HFFc6 (cell line): Measurements from ENCODE around the gene AUTS2. TPM values are rescaled to one million over a fixed set of nuclear protein-coding genes. Genes with fewer than 3 reads are reported as not detected.

Experiments
- DNase-seq: peaks from one replicate; pipeline ENCODE4 v3.0.0-alpha.2; 2018
- H3K27ac Mint-ChIP-seq: 2 replicates; pipeline ENCODE4 v1.8.0; 2020; ENCODE audit warnings: mild to moderate bottlenecking, mixed read lengths
- H3K27me3 Mint-ChIP-seq: 2 replicates; pipeline ENCODE4 v1.8.0; 2021; ENCODE audit warnings: mild to moderate bottlenecking, moderate library complexity, mixed read lengths; ENCODE audit not compliant: insufficient read depth
- H3K36me3 Mint-ChIP-seq: 2 replicates; pipeline ENCODE4 v1.8.0; 2021; ENCODE audit warnings: low read depth, mixed read lengths
- H3K4me1 Mint-ChIP-seq: 2 replicates; pipeline ENCODE4 v1.8.0; 2020; ENCODE audit warnings: low read depth, mixed read lengths
- H3K4me3 Mint-ChIP-seq: 2 replicates; pipeline ENCODE4 v1.8.0; 2020; ENCODE audit warnings: mild to moderate bottlenecking, moderate library complexity, mixed read lengths
- H3K9me3 Mint-ChIP-seq: 2 replicates; pipeline ENCODE4 v1.8.0; 2020; ENCODE audit warnings: mild to moderate bottlenecking, mixed read lengths
- total RNA-seq, 6 experiments: library from RNA; stranded (reverse); fragmentation: NEBNext Ultra II Directional; extraction: Animal tissue kit (Norgen Biotek cat#: 25700); gene quantifications; 2 replicates in 1 of 6; 3 replicates in 5 of 6; pipeline ENCODE4 v1.2.3, GENCODE V29; 2021
- TF ChIP-seq, protein P1 (sequence below): fragments of 200-600 bp; sonication (generic); IDR thresholded peaks from 2 replicates; pipeline ENCODE4 v1.5.0; 2021; ENCODE audit warnings: antibody characterized with exemption, mild to moderate bottlenecking

AUTS2 gene
- total RNA-seq, 6 experiments from 2014 or later, result 0.02 to 0.19 (median 0.16) TPM; not detected in 2

DNA sequence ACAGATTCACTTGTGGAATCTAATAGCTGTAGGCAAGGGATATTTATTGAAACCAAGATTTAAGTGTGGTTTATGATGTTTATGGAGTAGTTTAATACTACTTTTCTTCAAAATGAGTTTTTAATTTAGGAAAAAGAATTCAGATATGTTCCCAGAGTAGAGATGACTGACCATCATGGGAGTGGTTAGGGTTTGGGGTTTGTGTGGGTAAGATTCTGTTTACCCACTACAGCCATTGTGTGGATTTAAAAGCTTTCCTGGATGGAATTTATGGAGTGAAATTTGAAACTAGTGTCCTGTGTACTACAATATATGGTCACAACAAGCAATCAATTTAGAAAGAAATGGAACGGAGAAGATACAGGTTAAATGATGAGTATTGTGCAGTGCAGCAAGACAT lies 453.5 kb downstream of the AUTS2 start:
- Mint-ChIP-seq H3K27ac (no peak overlapping the region), H3K36me3 (peaks cover 4% of the 10 kb centered on the region; the same call in 1 of the 2 replicates), H3K4me1 (no peaks in the 10 kb centered on the region), H3K27me3 (no peaks in the 10 kb centered on the region; the same call in 1 of the 2 replicates), H3K9me3 (peaks cover 28% of the 10 kb centered on the region), H3K4me3 (no peak overlapping the region)
- TF ChIP-seq, protein P1, sequence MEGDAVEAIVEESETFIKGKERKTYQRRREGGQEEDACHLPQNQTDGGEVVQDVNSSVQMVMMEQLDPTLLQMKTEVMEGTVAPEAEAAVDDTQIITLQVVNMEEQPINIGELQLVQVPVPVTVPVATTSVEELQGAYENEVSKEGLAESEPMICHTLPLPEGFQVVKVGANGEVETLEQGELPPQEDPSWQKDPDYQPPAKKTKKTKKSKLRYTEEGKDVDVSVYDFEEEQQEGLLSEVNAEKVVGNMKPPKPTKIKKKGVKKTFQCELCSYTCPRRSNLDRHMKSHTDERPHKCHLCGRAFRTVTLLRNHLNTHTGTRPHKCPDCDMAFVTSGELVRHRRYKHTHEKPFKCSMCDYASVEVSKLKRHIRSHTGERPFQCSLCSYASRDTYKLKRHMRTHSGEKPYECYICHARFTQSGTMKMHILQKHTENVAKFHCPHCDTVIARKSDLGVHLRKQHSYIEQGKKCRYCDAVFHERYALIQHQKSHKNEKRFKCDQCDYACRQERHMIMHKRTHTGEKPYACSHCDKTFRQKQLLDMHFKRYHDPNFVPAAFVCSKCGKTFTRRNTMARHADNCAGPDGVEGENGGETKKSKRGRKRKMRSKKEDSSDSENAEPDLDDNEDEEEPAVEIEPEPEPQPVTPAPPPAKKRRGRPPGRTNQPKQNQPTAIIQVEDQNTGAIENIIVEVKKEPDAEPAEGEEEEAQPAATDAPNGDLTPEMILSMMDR, result no peak
- no peak for DNase-seq

DNA sequence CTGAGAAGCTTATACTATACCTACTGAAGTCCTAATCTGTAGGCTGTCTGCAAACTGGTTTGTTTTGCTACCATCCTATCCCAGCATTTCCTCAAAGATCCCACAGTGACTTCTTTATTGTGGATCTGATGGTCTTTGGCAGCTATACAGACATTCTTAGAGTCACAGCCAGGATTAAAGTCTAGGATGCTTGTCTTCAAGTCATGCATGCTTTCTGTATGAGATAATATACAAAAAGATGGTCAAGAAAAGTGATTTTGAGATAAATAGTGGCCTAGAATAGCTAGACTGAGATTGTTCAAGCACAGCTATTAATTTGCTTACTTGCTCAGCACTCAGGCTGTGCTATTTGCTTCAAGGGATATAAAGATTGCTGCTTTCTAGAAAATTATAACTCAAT lies 454.4 kb downstream of the AUTS2 start:
- no peaks in the 10 kb centered on the region for H3K4me1 Mint-ChIP-seq
- no peak overlapping the region for H3K4me3 Mint-ChIP-seq
- H3K27me3 Mint-ChIP-seq, result no peaks in the 10 kb centered on the region; the same call in none of the 2 replicates
- no peak for DNase-seq
- no peak overlapping the region for H3K27ac Mint-ChIP-seq
- TF ChIP-seq, protein P1, result no peak
- peaks cover 31% of the 10 kb centered on the region for H3K9me3 Mint-ChIP-seq
- peaks cover 4% of the 10 kb centered on the region; the same call in 1 of the 2 replicates for H3K36me3 Mint-ChIP-seq

DNA sequence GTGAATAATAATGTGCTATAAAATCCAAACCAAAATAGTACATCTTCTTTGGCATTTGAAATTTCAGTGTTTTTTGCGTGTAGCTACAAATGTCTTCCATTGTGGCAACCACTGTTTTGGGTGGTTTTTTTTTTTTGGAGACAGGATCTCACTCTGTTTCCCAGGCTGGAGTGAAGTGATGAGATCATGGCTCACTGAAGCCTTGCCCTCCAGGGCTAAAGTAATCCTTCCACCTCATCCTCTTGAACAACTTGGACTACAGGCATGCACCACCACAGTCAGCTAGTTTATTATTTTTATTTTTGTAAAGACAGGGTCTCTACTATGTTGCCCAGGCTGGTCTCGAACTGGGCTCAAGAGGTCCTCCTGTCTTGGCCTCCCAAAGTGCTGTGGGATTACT lies 455.1 kb downstream of the AUTS2 start:
- H3K27ac Mint-ChIP-seq, result no peak overlapping the region
- TF ChIP-seq, protein P1, result no peak

DNA sequence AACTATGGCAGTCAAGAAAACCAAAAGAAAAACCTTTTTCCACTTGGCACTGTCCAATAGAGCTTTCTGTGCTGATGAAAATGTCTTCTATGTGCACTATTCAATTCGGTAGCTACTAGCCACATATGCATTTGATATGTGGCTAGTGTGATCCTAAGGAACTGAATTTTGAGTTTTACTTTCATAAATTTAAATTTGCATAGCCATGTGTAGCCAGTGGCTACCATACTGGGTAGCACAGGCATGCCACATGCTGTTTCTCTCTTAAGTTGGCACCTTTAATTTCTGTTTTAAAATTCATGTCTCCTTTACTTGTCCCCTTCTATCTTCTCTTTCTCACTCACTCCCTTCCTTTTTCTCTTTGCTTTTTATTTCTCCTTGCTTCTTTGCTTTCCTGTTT lies 455.7 kb downstream of the AUTS2 start:
- peaks cover 4% of the 10 kb centered on the region; the same call in 1 of the 2 replicates for H3K36me3 Mint-ChIP-seq
- peaks cover 34% of the 10 kb centered on the region for H3K9me3 Mint-ChIP-seq
- no peaks in the 10 kb centered on the region; the same call in none of the 2 replicates for H3K27me3 Mint-ChIP-seq
- no peak for DNase-seq
- no peak overlapping the region for H3K27ac Mint-ChIP-seq
- TF ChIP-seq, protein P1, result no peak
- H3K4me1 Mint-ChIP-seq, result no peaks in the 10 kb centered on the region
- H3K4me3 Mint-ChIP-seq, result no peak overlapping the region

More for the DNA sequence above, 455.1 kb downstream of the AUTS2 start:
- no peaks in the 10 kb centered on the region for H3K4me1 Mint-ChIP-seq
- no peak overlapping the region for H3K4me3 Mint-ChIP-seq
- no peak for DNase-seq
- H3K36me3 Mint-ChIP-seq, result peaks cover 4% of the 10 kb centered on the region; the same call in 1 of the 2 replicates
- no peaks in the 10 kb centered on the region; the same call in none of the 2 replicates for H3K27me3 Mint-ChIP-seq
- H3K9me3 Mint-ChIP-seq, result peaks cover 31% of the 10 kb centered on the region

DNA sequence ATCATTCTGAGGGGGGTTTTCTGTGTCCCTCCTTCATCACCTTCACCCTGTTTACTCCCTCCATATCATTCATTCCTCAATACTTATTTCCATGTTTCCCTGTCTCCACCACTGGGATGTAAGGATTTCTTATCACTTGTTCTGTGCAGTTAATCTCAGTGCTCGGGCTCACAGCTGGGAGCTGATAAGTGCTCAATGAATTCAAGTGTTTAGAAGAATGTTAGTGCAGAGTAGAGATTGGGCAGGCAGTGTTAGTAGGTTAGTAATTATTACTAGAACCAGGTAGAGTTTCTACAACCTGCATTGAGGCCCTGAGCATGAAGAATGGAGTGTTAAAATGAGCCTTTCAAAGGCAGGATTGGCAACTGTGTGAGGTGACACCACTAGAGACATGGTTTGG lies 458.1 kb downstream of the AUTS2 start:
- no peaks in the 10 kb centered on the region for H3K4me1 Mint-ChIP-seq
- H3K4me3 Mint-ChIP-seq, result no peak overlapping the region
- DNase-seq, result no peak
- H3K27ac Mint-ChIP-seq, result no peak overlapping the region
- no peaks in the 10 kb centered on the region; the same call in none of the 2 replicates for H3K27me3 Mint-ChIP-seq
- TF ChIP-seq, protein P1, result no peak
- H3K9me3 Mint-ChIP-seq, result peaks cover 35% of the 10 kb centered on the region
- H3K36me3 Mint-ChIP-seq, result peaks cover 4% of the 10 kb centered on the region; the same call in 1 of the 2 replicates
